Peyer's patch (tissue), 4 donors: ENCODE data around the gene EPHA2.

ENCODE experiments used
- POLR2A ChIP-seq, 2 donors: fragments of 450-650 bp; IDR thresholded peaks; one replicate each; pipeline ENCODE4 v1.5.1; 2017; ENCODE audit warnings: antibody characterized with exemption in 2 of 2, mild to moderate bottlenecking in 2 of 2, moderate library complexity in 2 of 2
- TF ChIP-seq, protein P1 (sequence below), 6 experiments: fragments of 450-650 bp in 4 of 6; fragments of 200-600 bp in 2 of 6; sonication (generic) in 1 of 6; IDR thresholded peaks; one replicate each; pipeline ENCODE4 v1.5.1; 2017 to 2019; ENCODE audit warnings: antibody characterized with exemption in 6 of 6, mild to moderate bottlenecking in 3 of 6, moderate library complexity in 1 of 6

DNA sequence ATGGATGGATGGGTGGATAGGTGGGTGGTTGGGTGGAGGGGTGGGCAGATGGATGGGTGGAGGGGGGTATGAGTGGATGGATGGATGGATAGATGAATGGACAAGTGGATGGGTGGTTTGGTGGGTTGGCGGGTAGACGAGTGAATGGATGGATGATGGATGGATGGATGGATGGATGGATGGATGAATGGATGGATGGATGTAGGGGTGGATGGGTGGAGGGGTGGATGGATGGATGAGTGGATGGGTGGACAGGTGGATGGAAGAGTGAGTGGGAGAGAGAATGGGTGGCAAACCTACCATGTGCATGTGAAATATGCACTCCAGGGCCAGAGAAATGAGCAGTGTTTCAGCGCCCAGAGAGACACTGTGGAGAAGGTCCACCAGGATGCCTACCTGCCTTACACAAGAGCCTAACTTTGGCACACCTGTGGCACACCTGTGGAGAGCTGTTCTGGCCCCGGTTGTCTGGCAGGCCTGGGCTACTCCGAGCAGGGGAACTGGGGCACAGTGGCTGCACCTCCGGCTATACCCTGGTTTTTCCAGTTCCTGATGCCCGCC is 12.8 kb downstream of the EPHA2 start:
- TF ChIP-seq, protein P1, sequence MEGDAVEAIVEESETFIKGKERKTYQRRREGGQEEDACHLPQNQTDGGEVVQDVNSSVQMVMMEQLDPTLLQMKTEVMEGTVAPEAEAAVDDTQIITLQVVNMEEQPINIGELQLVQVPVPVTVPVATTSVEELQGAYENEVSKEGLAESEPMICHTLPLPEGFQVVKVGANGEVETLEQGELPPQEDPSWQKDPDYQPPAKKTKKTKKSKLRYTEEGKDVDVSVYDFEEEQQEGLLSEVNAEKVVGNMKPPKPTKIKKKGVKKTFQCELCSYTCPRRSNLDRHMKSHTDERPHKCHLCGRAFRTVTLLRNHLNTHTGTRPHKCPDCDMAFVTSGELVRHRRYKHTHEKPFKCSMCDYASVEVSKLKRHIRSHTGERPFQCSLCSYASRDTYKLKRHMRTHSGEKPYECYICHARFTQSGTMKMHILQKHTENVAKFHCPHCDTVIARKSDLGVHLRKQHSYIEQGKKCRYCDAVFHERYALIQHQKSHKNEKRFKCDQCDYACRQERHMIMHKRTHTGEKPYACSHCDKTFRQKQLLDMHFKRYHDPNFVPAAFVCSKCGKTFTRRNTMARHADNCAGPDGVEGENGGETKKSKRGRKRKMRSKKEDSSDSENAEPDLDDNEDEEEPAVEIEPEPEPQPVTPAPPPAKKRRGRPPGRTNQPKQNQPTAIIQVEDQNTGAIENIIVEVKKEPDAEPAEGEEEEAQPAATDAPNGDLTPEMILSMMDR (IDR thresholded peaks at IDR 0.05), result no peak
- peak in 1 of 2 donors; percentile 21 for TF ChIP-seq POLR2A (IDR thresholded peaks at IDR 0.05)
